OCI-LY7 (cell line): Measurements from ENCODE around the gene GNAS-AS1. TPM values are rescaled to one million over a fixed set of nuclear protein-coding genes. Genes with fewer than 3 reads are reported as not detected.

Source experiments
- BruUV-seq: library from RNA; stranded (reverse); fragments of 400-500 nt; replicated peaks from 2 replicates; lab custom pipeline; 2021; lab: Mats Ljungman, UMichigan
- CTCF ChIA-PET: fragments of 300-600 bp; sonication (Branson Sonifier 250); formaldehyde crosslinking; loops from one replicate; lab custom pipeline; 2022; ENCODE audit warnings: antibody characterized with exemption; ENCODE audit not compliant: unreplicated experiment; lab: Charles Lee
- POLR2A ChIA-PET: fragments of 300-600 bp; sonication (Branson Sonifier 250); formaldehyde crosslinking; loops from one replicate; lab custom pipeline; 2022; ENCODE audit warnings: antibody characterized with exemption; lab: Charles Lee
- DNase-seq: peaks from one replicate; pipeline ENCODE4 v3.0.0-alpha.2; 2015; ENCODE audit warnings: low spot score
- H2AFZ ChIP-seq: fragments of 200-600 bp; sonication (generic), shearing (Covaris generic); 2 replicates; pipeline ENCODE4 v1.6.1; 2014; ENCODE audit warnings: mild to moderate bottlenecking, antibody characterized with exemption, low read length, moderate library complexity
- H3K27ac ChIP-seq: fragments of 200-600 bp; sonication (generic); 2 replicates; pipeline ENCODE4 v1.5.1; 2014; ENCODE audit warnings: mixed run types, low read depth, mild to moderate bottlenecking, moderate library complexity, low read length, inconsistent platforms; ENCODE audit not compliant: poor library complexity, severe bottlenecking
- H3K36me3 ChIP-seq: fragments of 200-600 bp; sonication (generic); 2 replicates; pipeline ENCODE4 v1.6.1; 2014; ENCODE audit warnings: mild to moderate bottlenecking, antibody characterized with exemption, low read length, moderate library complexity, mixed read lengths; ENCODE audit not compliant: insufficient read depth
- H3K4me1 ChIP-seq: fragments of 200-600 bp; sonication (generic); 2 replicates; pipeline ENCODE4 v1.5.1; 2014; ENCODE audit warnings: mild to moderate bottlenecking, low read length; ENCODE audit not compliant: insufficient read depth, poor library complexity, severe bottlenecking
- H3K4me2 ChIP-seq: fragments of 200-600 bp; sonication (generic); 2 replicates; pipeline ENCODE4 v1.6.1; 2014; ENCODE audit warnings: mild to moderate bottlenecking, low read length
- H3K4me3 ChIP-seq: fragments of 200-600 bp; sonication (generic); 2 replicates; pipeline ENCODE4 v1.5.1; 2014; ENCODE audit warnings: mild to moderate bottlenecking, low read depth, low read length; ENCODE audit not compliant: poor library complexity, severe bottlenecking
- H3K79me2 ChIP-seq: fragments of 200-600 bp; sonication (generic); 2 replicates; pipeline ENCODE4 v1.6.1; 2016; ENCODE audit warnings: low read depth, mild to moderate bottlenecking, low read length, moderate library complexity, mixed read lengths; ENCODE audit not compliant: insufficient read depth
- H3K9me2 ChIP-seq: fragments of 200-600 bp; sonication (generic); 2 replicates; pipeline ENCODE4 v1.6.1; 2016; ENCODE audit warnings: mild to moderate bottlenecking, low read length, mixed read lengths; ENCODE audit not compliant: insufficient read depth
- H3K9me3 ChIP-seq: fragments of 200-600 bp; sonication (generic); 2 replicates; pipeline ENCODE4 v1.6.1; 2014; ENCODE audit warnings: mild to moderate bottlenecking, mixed run types, low read length, mixed read lengths
- H4K20me1 ChIP-seq: fragments of 200-600 bp; sonication (generic); 2 replicates; pipeline ENCODE4 v1.6.1; 2014; ENCODE audit warnings: mild to moderate bottlenecking, antibody characterized with exemption, low read length, moderate library complexity, mixed read lengths; ENCODE audit not compliant: insufficient read depth
- CTCF ChIP-seq: fragments of 200-600 bp; sonication (generic); conservative IDR thresholded peaks from 2 replicates; pipeline ENCODE4 v1.5.1; 2014; ENCODE audit warnings: mild to moderate bottlenecking, antibody characterized with exemption, low read length, moderate library complexity, mixed read lengths
- EZH2phosphoT487 ChIP-seq: fragments of 200-600 bp; sonication (generic); IDR thresholded peaks from 2 replicates; pipeline ENCODE4 v1.6.1; 2018; ENCODE audit warnings: low read depth, borderline replicate concordance, mild to moderate bottlenecking, mixed run types, antibody characterized with exemption, low read length, moderate library complexity, mixed read lengths
- intact Hi-C: fragments of 100-400 bp; cut with micrococcal nuclease; formaldehyde crosslinking; loops from one replicate; pipeline ENCODE4 v1.10.0; 2022; ENCODE audit not compliant: unreplicated experiment
- total RNA-seq, 2 experiments: library from RNA; depleted of rRNA in 1 of 2; stranded (reverse); fragments of >200 nt in 1 of 2; shearing (Covaris generic) in 1 of 2; gene quantifications; 2 replicates each; pipeline ENCODE4 v1.2.3, GENCODE V29; 2014 to 2022

Gene GNAS-AS1
- total RNA-seq, 2 experiments from 2014 or later = 6.5 to 11.6 TPM

GRCh38 chr20:58851221-58851968 lies 693 bp upstream of the GNAS-AS1 start:
- H2AFZ ChIP-seq = peak overlapping the region; percentile 63; the same call in 1 of the 2 replicates
- no peaks in the 10 kb centered on the region for H3K9me3 ChIP-seq
- CTCF ChIA-PET = no interaction called here
- BruUV-seq = no TSS peak
- peaks cover 8% of the 10 kb centered on the region; the same call in 1 of the 2 replicates for H3K36me3 ChIP-seq
- no peaks in the 10 kb centered on the region for H3K9me2 ChIP-seq
- peak overlapping the region; percentile 78 for H3K4me3 ChIP-seq
- H4K20me1 ChIP-seq = no peaks in the 10 kb centered on the region
- no peak for DNase-seq
- TF ChIP-seq CTCF (no peak), EZH2phosphoT487 (no peak)
- intact Hi-C loops = no loop called here
- no peak overlapping the region for H3K27ac ChIP-seq
- POLR2A ChIA-PET = no interaction called here
- peak overlapping the region; percentile 63; the same call in 1 of the 2 replicates for H3K4me2 ChIP-seq
- H3K4me1 ChIP-seq = peaks cover 5% of the 10 kb centered on the region
- peaks cover 19% of the 10 kb centered on the region; the same call in 1 of the 2 replicates for H3K79me2 ChIP-seq

GRCh38 chr20:58847463-58847862 lies 3.2 kb downstream of the GNAS-AS1 start:
- TF ChIP-seq EZH2phosphoT487 (no peak), CTCF (no peak)
- Histone ChIP-seq H3K4me1 (peaks cover 5% of the 10 kb centered on the region), H3K9me2 (no peaks in the 10 kb centered on the region), H3K4me2 (no peak overlapping the region), H3K4me3 (no peak overlapping the region), H3K27ac (no peak overlapping the region), H3K9me3 (no peaks in the 10 kb centered on the region), H2AFZ (no peak overlapping the region), H3K79me2 (peaks cover 19% of the 10 kb centered on the region; the same call in 1 of the 2 replicates), H3K36me3 (peaks cover 13% of the 10 kb centered on the region; the same call in 1 of the 2 replicates), H4K20me1 (no peaks in the 10 kb centered on the region)
- POLR2A ChIA-PET = no interaction called here
- intact Hi-C loops = no loop called here
- DNase-seq = no peak
- CTCF ChIA-PET = interaction anchor here (0.5 kb wide), 1 partner anchor 276 kb away, joined by 3 read pairs; no protein-coding TSS in a partner anchor
- BruUV-seq = no TSS peak

- TF ChIP-seq EZH2phosphoT487 = no peak
- no peak for TF ChIP-seq CTCF
- intact Hi-C loops = no loop called here
Measured at GRCh38 chr20:58845706-58846105, 5.0 kb downstream of the GNAS-AS1 start.

More at GRCh38 chr20:58845706-58846105, 5.0 kb downstream of the GNAS-AS1 start:
- Histone ChIP-seq H3K4me1 (no peaks in the 10 kb centered on the region), H3K4me3 (no peak overlapping the region), H3K4me2 (no peak overlapping the region), H2AFZ (no peak overlapping the region), H3K79me2 (peaks cover 19% of the 10 kb centered on the region; the same call in 1 of the 2 replicates), H3K9me2 (no peaks in the 10 kb centered on the region), H3K9me3 (no peaks in the 10 kb centered on the region), H3K36me3 (peaks cover 17% of the 10 kb centered on the region; the same call in 1 of the 2 replicates), H3K27ac (no peak overlapping the region), H4K20me1 (no peaks in the 10 kb centered on the region)
- DNase-seq = no peak
- no TSS peak for BruUV-seq
- POLR2A ChIA-PET = interaction anchor here (0.6 to 0.9 kb wide), 2 partner anchors 14 to 31 kb away, joined by 3 read pairs; no protein-coding TSS in a partner anchor
- CTCF ChIA-PET = no interaction called here
